Measurements from ENCODE around the gene RAD52. TPM values are rescaled to one million over a fixed set of nuclear protein-coding genes. Genes with fewer than 3 reads are reported as not detected.
"Not testable (repeated sequence)": the region's sequence is repeated elsewhere in the genome, so short reads cannot be mapped to it uniquely, and the experiment has no call there.

The RAD52 gene
- total RNA-seq, 4 donors from 2014 or later, result 11.3 to 21.0 (median 14.3) TPM

DNA sequence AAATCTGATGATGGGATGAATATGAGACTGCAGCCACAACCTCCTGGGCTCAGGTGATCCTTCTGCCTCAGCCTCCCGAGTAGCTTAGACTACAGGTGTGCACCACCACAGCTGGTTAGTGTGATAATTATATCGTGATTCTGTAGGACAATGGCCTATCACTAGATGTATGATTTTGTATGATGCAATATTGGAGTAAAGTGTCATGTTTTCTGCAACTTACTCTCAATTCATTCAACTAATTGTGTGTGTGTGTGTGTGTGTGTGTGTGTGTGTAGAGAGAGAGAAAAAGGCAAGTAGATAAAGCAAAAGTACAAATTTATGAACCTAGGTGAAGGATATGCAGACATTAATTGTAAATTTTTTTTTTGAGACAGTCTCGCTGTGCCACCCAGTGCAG lies 10.7 kb downstream of the RAD52 start:
- Histone ChIP-seq H3K27me3 (no peaks in the 10 kb centered on the region), H3K9me3 (no peaks in the 10 kb centered on the region), H3K36me3 (peaks cover 0 to 5% of the 10 kb centered on the region in 2 donors), H3K4me3 (no peak overlapping the region), H3K4me1 (peaks cover 18 to 20% of the 10 kb centered on the region in 2 donors), H3K27ac (peak overlapping the region in 1 of 4 donors; percentile 97)
- intact Hi-C loops (cut with DNase I; ENCODE audit: low total_unique reads) (no loop called here), in situ Hi-C loops (cut with MboI; ENCODE audit: low sequenced_read_pairs in 4 of 4) (no loop called here)
- no peak for DNase-seq
- TF ChIP-seq, protein P1, sequence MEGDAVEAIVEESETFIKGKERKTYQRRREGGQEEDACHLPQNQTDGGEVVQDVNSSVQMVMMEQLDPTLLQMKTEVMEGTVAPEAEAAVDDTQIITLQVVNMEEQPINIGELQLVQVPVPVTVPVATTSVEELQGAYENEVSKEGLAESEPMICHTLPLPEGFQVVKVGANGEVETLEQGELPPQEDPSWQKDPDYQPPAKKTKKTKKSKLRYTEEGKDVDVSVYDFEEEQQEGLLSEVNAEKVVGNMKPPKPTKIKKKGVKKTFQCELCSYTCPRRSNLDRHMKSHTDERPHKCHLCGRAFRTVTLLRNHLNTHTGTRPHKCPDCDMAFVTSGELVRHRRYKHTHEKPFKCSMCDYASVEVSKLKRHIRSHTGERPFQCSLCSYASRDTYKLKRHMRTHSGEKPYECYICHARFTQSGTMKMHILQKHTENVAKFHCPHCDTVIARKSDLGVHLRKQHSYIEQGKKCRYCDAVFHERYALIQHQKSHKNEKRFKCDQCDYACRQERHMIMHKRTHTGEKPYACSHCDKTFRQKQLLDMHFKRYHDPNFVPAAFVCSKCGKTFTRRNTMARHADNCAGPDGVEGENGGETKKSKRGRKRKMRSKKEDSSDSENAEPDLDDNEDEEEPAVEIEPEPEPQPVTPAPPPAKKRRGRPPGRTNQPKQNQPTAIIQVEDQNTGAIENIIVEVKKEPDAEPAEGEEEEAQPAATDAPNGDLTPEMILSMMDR (IDR thresholded peaks at IDR 0.05 in 4 of 5, conservative IDR thresholded peaks at IDR 0.05 in 1 of 5), result no peak
- no peak for TF ChIP-seq POLR2A (IDR thresholded peaks at IDR 0.05)
- no peak for ATAC-seq

DNA sequence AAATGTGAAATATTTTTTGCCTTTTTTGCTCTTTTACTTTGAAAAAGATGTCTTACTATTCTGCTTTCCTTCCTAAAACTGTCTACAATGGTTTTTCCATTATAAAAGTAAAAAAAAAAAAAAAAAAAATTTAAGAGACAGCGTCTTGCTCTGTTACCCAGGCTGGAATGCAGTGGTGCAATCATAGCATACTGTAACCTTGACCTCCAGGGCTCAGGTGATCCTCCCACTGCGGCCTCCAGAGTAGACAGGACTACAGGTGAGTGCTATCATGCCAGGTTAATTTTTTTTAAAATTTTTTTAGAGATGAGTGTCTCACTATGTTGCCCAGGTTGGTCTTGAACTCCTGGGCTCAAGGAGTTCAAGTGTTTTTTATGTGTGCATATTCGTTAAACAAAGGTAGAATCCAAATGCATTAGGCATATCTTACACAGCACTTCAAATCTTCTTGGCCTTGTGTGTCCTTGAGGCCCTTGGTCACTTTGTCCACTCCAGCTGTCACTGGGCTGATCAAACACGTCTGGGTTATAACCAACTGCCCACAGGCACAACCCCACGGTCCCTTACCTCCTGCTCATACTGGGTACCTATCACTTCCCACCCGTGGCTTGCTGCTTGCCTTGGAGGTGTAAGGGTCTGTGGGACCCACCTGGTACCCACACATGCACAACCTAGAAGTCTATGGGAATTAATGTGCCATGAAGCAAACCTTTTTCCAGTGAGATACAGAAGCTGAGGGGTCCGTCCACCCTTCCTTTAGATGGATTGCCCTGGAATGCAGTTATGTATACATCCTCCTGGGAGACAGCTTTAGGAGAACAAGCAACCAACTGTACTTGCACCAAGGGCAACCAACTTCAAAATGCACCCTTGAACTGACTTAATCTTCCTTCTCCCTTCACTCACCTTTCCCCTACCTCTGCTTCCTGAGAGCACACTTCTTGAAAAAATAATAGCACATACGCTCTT lies 12.8 kb downstream of the RAD52 start:
- H3K9me3 ChIP-seq, result no peaks in the 10 kb centered on the region
- no peak for ATAC-seq
- no peak overlapping the region for H3K4me3 ChIP-seq
- H3K4me1 ChIP-seq, result peaks cover 0 to 3% of the 10 kb centered on the region in 2 donors
- no peaks in the 10 kb centered on the region for H3K27me3 ChIP-seq
- TF ChIP-seq, protein P1 (IDR thresholded peaks at IDR 0.05 in 4 of 5, conservative IDR thresholded peaks at IDR 0.05 in 1 of 5), result no peak
- no peak for TF ChIP-seq POLR2A (IDR thresholded peaks at IDR 0.05)
- DNase-seq, result no peak
- in situ Hi-C loops (cut with MboI; ENCODE audit: low sequenced_read_pairs in 4 of 4) (no loop called here), intact Hi-C loops (cut with DNase I; ENCODE audit: low total_unique reads) (no loop called here)
- H3K27ac ChIP-seq, result no peak overlapping the region
- peaks cover 0 to 10% of the 10 kb centered on the region in 2 donors for H3K36me3 ChIP-seq

DNA sequence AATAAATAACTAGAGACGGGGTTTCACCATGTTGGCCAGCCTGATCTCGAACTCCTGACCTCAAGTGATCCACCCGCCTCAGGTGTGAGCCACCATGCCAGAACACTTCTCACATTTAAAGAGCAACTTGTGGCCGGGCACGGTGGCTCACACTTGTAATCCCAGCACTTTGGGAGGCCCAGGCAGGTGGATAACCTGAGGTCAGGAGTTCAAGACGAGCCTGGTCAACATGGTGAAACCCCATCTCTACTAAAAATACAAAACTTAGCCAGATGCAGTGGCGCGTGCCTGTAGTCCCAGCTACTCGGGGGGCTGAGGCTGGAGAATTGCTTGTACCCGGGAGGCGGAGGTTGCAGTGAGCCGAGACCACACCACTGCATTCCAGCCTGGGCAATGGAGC lies 13.6 kb downstream of the RAD52 start:
- H3K27ac ChIP-seq; in situ Hi-C loops (cut with MboI; ENCODE audit: low sequenced_read_pairs in 4 of 4); ATAC-seq; H3K27me3 ChIP-seq; DNase-seq; intact Hi-C loops (cut with DNase I; ENCODE audit: low total_unique reads); H3K9me3 ChIP-seq; H3K4me1 ChIP-seq; H3K4me3 ChIP-seq: not testable (repeated sequence)
- peaks cover 0 to 17% of the 10 kb centered on the region in 2 donors for H3K36me3 ChIP-seq

DNA sequence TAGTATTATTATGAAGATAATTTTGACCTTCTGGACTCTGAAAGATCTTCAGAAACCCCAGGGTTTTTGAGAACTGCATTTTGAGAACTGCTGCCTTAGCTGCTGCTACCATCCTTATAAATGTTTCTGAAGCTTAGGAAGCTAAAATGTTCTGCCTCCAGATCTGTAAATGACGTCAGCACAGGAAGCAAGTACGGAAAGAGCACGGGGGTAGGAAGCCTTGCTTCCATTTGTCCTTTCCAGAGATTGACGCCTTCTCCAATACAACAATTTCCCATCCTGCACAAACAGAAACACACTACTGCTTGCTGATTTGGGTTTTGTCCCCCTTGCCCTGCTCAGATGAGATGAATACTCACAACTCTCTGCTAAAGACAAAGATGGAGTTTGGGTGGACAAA lies 17.9 kb downstream of the RAD52 start:
- no peaks in the 10 kb centered on the region for H3K9me3 ChIP-seq
- no peak overlapping the region for H3K4me3 ChIP-seq
- ATAC-seq, result no peak
- H3K36me3 ChIP-seq, result peaks cover 4 to 50% of the 10 kb centered on the region in 2 donors
- TF ChIP-seq, protein P1 (IDR thresholded peaks at IDR 0.05 in 4 of 5, conservative IDR thresholded peaks at IDR 0.05 in 1 of 5), result no peak
- TF ChIP-seq POLR2A (IDR thresholded peaks at IDR 0.05), result no peak
- H3K4me1 ChIP-seq, result no peaks in the 10 kb centered on the region
- in situ Hi-C loops (cut with MboI; ENCODE audit: low sequenced_read_pairs in 4 of 4) (no loop called here), intact Hi-C loops (cut with DNase I; ENCODE audit: low total_unique reads) (no loop called here)
- no peaks in the 10 kb centered on the region for H3K27me3 ChIP-seq
- no peak for DNase-seq
- no peak overlapping the region for H3K27ac ChIP-seq

DNA sequence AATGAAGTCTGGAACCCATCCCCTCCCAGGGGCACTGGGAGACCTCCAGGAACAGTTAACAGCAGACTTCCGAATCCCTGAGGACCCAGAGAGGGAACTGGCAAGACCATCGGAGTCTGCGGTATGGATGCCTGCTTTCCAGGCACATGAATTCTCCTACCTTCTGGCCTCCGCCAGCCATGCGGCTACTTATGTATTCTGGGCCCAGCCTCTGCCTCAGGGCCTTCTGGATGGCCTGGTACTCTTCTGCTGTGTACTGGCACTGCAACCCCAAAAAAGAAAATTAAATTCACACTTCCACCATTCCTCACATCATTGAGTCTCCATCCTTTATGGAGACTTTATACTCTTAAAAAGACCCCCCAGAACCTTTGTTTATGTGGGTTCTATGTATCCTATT lies 18.4 kb downstream of the RAD52 start:
- no peak for TF ChIP-seq POLR2A (IDR thresholded peaks at IDR 0.05)
- TF ChIP-seq, protein P1 (IDR thresholded peaks at IDR 0.05 in 4 of 5, conservative IDR thresholded peaks at IDR 0.05 in 1 of 5), result no peak
- no peak for DNase-seq
- intact Hi-C loops (cut with DNase I; ENCODE audit: low total_unique reads), result no loop called here
- Histone ChIP-seq H3K9me3 (no peaks in the 10 kb centered on the region), H3K27me3 (no peaks in the 10 kb centered on the region), H3K36me3 (peaks cover 4 to 55% of the 10 kb centered on the region in 2 donors), H3K4me3 (no peak overlapping the region), H3K4me1 (no peaks in the 10 kb centered on the region), H3K27ac (no peak overlapping the region)
- in situ Hi-C loops (cut with MboI; ENCODE audit: low sequenced_read_pairs in 4 of 4), result no loop called here
- no peak for ATAC-seq

All from gastrocnemius medialis (tissue), 4 donors.